Measurements from ENCODE around the gene UMAD1.

The UMAD1 gene

DNA sequence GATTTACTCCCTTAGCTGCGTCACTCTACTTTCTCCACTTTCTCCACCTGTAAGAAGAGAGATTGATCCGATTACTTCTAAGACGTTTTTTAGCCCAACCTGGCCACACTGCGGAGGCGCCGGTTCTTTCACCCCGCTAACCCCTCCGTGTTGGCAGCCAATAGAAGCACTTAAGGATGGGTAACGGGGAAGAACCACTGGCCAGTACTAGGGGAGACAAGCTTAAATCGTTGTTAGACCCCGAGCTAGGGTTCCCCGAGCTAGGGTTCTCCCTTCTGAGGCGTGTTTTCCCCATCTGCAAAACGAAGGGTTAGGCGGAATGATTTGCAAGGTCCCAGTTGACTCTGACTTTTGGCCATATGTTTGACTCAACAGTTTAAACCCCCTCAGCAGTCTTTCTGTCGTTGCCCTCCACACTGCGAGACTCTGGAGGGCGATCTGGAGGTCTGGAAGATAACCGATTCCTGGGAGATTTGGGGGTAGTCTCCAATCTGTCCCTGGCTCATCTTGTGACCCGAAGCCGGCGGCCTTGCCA is 644 bp downstream of the UMAD1 start:
- peak; percentile 13 for ATAC-seq
- TF ChIP-seq, protein P1, sequence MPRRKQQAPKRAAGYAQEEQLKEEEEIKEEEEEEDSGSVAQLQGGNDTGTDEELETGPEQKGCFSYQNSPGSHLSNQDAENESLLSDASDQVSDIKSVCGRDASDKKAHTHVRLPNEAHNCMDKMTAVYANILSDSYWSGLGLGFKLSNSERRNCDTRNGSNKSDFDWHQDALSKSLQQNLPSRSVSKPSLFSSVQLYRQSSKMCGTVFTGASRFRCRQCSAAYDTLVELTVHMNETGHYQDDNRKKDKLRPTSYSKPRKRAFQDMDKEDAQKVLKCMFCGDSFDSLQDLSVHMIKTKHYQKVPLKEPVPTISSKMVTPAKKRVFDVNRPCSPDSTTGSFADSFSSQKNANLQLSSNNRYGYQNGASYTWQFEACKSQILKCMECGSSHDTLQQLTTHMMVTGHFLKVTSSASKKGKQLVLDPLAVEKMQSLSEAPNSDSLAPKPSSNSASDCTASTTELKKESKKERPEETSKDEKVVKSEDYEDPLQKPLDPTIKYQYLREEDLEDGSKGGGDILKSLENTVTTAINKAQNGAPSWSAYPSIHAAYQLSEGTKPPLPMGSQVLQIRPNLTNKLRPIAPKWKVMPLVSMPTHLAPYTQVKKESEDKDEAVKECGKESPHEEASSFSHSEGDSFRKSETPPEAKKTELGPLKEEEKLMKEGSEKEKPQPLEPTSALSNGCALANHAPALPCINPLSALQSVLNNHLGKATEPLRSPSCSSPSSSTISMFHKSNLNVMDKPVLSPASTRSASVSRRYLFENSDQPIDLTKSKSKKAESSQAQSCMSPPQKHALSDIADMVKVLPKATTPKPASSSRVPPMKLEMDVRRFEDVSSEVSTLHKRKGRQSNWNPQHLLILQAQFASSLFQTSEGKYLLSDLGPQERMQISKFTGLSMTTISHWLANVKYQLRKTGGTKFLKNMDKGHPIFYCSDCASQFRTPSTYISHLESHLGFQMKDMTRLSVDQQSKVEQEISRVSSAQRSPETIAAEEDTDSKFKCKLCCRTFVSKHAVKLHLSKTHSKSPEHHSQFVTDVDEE (CRISPR knock-in tag; IDR thresholded peaks at IDR 0.05), result 0 out of 2 replicates have a peak, but pooled peaks have one; percentile 9
- TF ChIP-seq ZNF8 (CRISPR knock-in tag; IDR thresholded peaks at IDR 0.05) (0 out of 2 replicates have a peak, but pooled peaks have one; percentile 2), BACH2 (CRISPR knock-in tag; IDR thresholded peaks at IDR 0.05; ENCODE audit: borderline replicate concordance) (no peak)

DNA sequence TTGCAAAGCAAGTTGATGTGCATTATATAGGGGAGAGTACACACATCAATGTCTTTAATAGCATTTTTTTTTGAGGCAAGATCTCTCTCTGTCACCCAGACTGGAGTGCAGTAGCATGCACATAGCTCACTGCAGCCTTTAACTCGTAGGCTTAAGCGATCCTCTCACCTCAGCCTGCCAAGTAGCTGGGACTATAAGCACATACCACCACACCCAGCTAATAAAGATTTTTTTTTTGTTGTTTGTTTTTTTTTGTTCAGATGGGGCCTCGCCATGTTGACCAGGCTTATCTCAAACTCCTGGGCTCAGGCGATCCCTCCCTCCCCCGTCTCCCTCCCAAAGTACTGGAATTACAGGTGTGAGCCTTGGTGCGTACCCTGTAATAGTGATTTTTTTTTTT is 1.5 kb downstream of the UMAD1 start:
- TF ChIP-seq BACH2 (CRISPR knock-in tag; IDR thresholded peaks at IDR 0.05; ENCODE audit: borderline replicate concordance) (no peak), ZNF70 (CRISPR knock-in tag; IDR thresholded peaks at IDR 0.05) (no peak), OSR1 (CRISPR knock-in tag; IDR thresholded peaks at IDR 0.05) (no peak), ZFP3 (CRISPR knock-in tag; IDR thresholded peaks at IDR 0.05) (no peak), CSDC2 (CRISPR knock-in tag; IDR thresholded peaks at IDR 0.05) (no peak), ISL1 (CRISPR knock-in tag; IDR thresholded peaks at IDR 0.05) (no peak), RARB (CRISPR knock-in tag; IDR thresholded peaks at IDR 0.05) (no peak), TOX (CRISPR knock-in tag; IDR thresholded peaks at IDR 0.05; ENCODE audit: borderline replicate concordance) (no peak), ZNF8 (CRISPR knock-in tag; IDR thresholded peaks at IDR 0.05) (no peak), ZFP30 (CRISPR knock-in tag; IDR thresholded peaks at IDR 0.05) (no peak), TCF4 (CRISPR knock-in tag; IDR thresholded peaks at IDR 0.05; ENCODE audit: borderline replicate concordance) (no peak), ZC3H10 (CRISPR knock-in tag; IDR thresholded peaks at IDR 0.05) (no peak), ZNF565 (CRISPR knock-in tag; conservative IDR thresholded peaks at IDR 0.05; ENCODE audit: low read depth) (no peak)
- TF ChIP-seq, protein P2, sequence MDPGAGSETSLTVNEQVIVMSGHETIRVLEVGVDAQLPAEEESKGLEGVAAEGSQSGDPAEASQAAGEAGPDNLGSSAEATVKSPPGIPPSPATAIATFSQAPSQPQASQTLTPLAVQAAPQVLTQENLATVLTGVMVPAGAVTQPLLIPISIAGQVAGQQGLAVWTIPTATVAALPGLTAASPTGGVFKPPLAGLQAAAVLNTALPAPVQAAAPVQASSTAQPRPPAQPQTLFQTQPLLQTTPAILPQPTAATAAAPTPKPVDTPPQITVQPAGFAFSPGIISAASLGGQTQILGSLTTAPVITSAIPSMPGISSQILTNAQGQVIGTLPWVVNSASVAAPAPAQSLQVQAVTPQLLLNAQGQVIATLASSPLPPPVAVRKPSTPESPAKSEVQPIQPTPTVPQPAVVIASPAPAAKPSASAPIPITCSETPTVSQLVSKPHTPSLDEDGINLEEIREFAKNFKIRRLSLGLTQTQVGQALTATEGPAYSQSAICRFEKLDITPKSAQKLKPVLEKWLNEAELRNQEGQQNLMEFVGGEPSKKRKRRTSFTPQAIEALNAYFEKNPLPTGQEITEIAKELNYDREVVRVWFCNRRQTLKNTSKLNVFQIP (CRISPR knock-in tag; IDR thresholded peaks at IDR 0.05; ENCODE audit: borderline replicate concordance, low read depth), result no peak
- TF ChIP-seq, protein P3, sequence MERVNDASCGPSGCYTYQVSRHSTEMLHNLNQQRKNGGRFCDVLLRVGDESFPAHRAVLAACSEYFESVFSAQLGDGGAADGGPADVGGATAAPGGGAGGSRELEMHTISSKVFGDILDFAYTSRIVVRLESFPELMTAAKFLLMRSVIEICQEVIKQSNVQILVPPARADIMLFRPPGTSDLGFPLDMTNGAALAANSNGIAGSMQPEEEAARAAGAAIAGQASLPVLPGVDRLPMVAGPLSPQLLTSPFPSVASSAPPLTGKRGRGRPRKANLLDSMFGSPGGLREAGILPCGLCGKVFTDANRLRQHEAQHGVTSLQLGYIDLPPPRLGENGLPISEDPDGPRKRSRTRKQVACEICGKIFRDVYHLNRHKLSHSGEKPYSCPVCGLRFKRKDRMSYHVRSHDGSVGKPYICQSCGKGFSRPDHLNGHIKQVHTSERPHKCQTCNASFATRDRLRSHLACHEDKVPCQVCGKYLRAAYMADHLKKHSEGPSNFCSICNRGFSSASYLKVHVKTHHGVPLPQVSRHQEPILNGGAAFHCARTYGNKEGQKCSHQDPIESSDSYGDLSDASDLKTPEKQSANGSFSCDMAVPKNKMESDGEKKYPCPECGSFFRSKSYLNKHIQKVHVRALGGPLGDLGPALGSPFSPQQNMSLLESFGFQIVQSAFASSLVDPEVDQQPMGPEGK (CRISPR knock-in tag; IDR thresholded peaks at IDR 0.05; ENCODE audit: borderline replicate concordance), result no peak
- TF ChIP-seq, protein P4, sequence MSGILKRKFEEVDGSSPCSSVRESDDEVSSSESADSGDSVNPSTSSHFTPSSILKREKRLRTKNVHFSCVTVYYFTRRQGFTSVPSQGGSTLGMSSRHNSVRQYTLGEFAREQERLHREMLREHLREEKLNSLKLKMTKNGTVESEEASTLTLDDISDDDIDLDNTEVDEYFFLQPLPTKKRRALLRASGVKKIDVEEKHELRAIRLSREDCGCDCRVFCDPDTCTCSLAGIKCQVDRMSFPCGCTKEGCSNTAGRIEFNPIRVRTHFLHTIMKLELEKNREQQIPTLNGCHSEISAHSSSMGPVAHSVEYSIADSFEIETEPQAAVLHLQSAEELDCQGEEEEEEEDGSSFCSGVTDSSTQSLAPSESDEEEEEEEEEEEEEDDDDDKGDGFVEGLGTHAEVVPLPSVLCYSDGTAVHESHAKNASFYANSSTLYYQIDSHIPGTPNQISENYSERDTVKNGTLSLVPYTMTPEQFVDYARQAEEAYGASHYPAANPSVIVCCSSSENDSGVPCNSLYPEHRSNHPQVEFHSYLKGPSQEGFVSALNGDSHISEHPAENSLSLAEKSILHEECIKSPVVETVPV (CRISPR knock-in tag; IDR thresholded peaks at IDR 0.05), result no peak

DNA sequence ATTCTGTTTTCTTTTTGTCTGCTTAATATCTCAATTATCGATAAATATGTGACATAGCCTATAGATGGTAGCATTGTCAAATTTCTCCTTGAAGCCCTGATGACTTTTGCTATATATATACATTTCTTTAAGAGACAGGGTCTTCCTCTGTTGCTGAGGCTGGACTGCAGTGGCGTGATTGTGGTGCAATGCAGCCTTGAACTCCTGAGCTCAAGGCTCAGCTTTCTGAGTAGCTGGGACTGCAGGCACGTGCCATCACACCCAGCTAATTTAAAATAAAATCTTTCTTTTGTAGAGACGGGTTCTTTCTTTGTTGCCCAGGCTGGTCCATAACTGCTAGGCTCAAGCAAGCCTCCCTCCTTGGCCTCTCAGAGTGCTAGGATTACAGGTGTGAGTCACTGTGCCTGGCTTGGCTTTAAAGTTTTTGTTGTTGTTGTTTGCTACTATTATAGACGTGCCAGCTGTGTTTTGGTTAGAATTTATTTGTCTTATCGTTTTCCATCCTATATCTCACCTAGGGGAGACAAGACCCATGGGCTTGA is 7.0 kb downstream of the UMAD1 start:
- no peak for ATAC-seq
- TF ChIP-seq ARNTL (CRISPR knock-in tag; IDR thresholded peaks at IDR 0.05; ENCODE audit: borderline replicate concordance, low read depth) (no peak), ZNF70 (CRISPR knock-in tag; IDR thresholded peaks at IDR 0.05) (no peak)
- TF ChIP-seq, protein P2 (CRISPR knock-in tag; IDR thresholded peaks at IDR 0.05; ENCODE audit: borderline replicate concordance, low read depth), result no peak

More for the DNA sequence above, 1.5 kb downstream of the UMAD1 start:
- ATAC-seq, result no peak

All from SK-N-SH treated with all-trans-retinoic acid at 6 μM for 48 hours (cell line).